Endothelial cell of umbilical vein (primary cell): ENCODE measurements around the gene PTPRF.

Experiments
- FOS ChIP-seq: IDR thresholded peaks from 2 replicates; pipeline ENCODE4 v1.6.1; 2011; ENCODE audit warnings: mild to moderate bottlenecking, low read length, moderate library complexity, borderline replicate concordance; ENCODE audit not compliant: insufficient read depth
- MAX ChIP-seq: IDR thresholded peaks from 2 replicates; pipeline ENCODE4 v1.6.1; 2011; ENCODE audit not compliant: insufficient read depth, insufficient read length
- POLR2A ChIP-seq: IDR thresholded peaks from 2 replicates; pipeline ENCODE4 v1.6.1; 2012; ENCODE audit warnings: low read depth, mild to moderate bottlenecking, control low read depth, low read length
- POLR2AphosphoS5 ChIP-seq: IDR thresholded peaks from 2 replicates; pipeline ENCODE4 v1.6.1; 2012; ENCODE audit warnings: low read depth, mild to moderate bottlenecking, control low read depth, low read length, moderate library complexity; ENCODE audit not compliant: insufficient read depth
- TF ChIP-seq, protein P1 (sequence below), 2 donors: IDR thresholded peaks; 1 replicate in 1 of 2; 2 replicates in 1 of 2; pipeline ENCODE4 v1.5.1; 2011; ENCODE audit warnings: low read length in 2 of 2, mild to moderate bottlenecking in 2 of 2, moderate library complexity in 2 of 2, control low read depth in 1 of 2, inconsistent platforms in 1 of 2, low read depth in 1 of 2; ENCODE audit not compliant: insufficient read depth in 1 of 2; ENCODE audit errors: extremely low read depth in 1 of 2

GRCh38 chr1:43655953-43656352 lies 125.3 kb downstream of the PTPRF start:
- TF ChIP-seq, protein P1, sequence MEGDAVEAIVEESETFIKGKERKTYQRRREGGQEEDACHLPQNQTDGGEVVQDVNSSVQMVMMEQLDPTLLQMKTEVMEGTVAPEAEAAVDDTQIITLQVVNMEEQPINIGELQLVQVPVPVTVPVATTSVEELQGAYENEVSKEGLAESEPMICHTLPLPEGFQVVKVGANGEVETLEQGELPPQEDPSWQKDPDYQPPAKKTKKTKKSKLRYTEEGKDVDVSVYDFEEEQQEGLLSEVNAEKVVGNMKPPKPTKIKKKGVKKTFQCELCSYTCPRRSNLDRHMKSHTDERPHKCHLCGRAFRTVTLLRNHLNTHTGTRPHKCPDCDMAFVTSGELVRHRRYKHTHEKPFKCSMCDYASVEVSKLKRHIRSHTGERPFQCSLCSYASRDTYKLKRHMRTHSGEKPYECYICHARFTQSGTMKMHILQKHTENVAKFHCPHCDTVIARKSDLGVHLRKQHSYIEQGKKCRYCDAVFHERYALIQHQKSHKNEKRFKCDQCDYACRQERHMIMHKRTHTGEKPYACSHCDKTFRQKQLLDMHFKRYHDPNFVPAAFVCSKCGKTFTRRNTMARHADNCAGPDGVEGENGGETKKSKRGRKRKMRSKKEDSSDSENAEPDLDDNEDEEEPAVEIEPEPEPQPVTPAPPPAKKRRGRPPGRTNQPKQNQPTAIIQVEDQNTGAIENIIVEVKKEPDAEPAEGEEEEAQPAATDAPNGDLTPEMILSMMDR (IDR thresholded peaks at IDR 0.05; ENCODE audit: extremely low read depth in 1 of 2, insufficient read depth in 1 of 2, low read depth in 1 of 2, low read length in 2 of 2) = no peak
- no peak for TF ChIP-seq POLR2A
- no peak for TF ChIP-seq MAX
- no peak for TF ChIP-seq FOS
- TF ChIP-seq POLR2AphosphoS5 = no peak
